Frontal cortex (tissue), 4 donors: ENCODE data around the gene GADD45B. TPM values are rescaled to one million over a fixed set of nuclear protein-coding genes. Genes with fewer than 3 reads are reported as not detected.

Source experiments
- DNase-seq, 2 donors: peaks; one replicate each; pipeline ENCODE4 v3.0.0; 2012; ENCODE audit warnings: low spot score in 2 of 2
- FAIRE-seq: peaks from 2 replicates; lab custom pipeline; 2012; peaks lifted over from hg19 to GRCh38; lab: Jason Lieb, UNC
- total RNA-seq: library from RNA; depleted of rRNA; stranded (reverse); fragments of >200 nt; gene quantifications from one replicate; pipeline ENCODE4 v1.2.3, GENCODE V29; 2014
- donor health status: control.
- donor health status: control.
- donor health status: control.

GADD45B gene
- total RNA-seq: 1.2 TPM

- FAIRE-seq (peak; percentile 67), DNase-seq (peak; percentile 100)
These were observed at the start of gene GADD45B for GRCh38 chr19:2475702-2476450. Gene GADD45B (plus strand): TSS chr19:2476127. CDS start chr19:2476359, 232 bp downstream.

GRCh38 chr19:2426611-2427428, 49.1 kb upstream of the GADD45B start:
- DNase-seq: peak in 1 of 2 donors; percentile 63
- FAIRE-seq: no peak

- FAIRE-seq (no peak), DNase-seq (peak; percentile 99)
These were observed 48.3 kb upstream of the GADD45B start, which contains the start of gene TIMM13 for GRCh38 chr19:2427429-2428320. Gene TIMM13 (minus strand): TSS chr19:2427586. CDS start chr19:2427533, 53 bp downstream.

DNA sequence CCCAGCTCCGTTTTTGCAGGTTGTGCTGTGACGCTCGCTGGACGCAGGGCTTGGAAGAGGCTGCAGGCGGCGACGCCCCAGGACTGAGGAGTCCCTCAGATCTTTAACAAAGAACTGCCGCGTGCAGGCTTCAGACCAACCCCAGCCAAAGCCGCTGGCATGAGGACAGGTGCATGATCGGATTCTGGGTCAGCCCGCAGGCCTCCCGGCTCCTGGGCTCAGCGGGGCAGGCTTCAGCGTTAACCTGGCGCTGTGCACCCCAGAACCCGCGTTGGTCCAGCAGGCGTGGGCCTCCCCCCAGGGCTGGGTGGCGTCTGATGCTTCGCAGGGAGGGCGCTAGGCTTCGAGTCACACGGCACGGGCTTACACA, 47.6 kb upstream of the GADD45B start:
- DNase-seq (no peak), FAIRE-seq (no peak)

DNA sequence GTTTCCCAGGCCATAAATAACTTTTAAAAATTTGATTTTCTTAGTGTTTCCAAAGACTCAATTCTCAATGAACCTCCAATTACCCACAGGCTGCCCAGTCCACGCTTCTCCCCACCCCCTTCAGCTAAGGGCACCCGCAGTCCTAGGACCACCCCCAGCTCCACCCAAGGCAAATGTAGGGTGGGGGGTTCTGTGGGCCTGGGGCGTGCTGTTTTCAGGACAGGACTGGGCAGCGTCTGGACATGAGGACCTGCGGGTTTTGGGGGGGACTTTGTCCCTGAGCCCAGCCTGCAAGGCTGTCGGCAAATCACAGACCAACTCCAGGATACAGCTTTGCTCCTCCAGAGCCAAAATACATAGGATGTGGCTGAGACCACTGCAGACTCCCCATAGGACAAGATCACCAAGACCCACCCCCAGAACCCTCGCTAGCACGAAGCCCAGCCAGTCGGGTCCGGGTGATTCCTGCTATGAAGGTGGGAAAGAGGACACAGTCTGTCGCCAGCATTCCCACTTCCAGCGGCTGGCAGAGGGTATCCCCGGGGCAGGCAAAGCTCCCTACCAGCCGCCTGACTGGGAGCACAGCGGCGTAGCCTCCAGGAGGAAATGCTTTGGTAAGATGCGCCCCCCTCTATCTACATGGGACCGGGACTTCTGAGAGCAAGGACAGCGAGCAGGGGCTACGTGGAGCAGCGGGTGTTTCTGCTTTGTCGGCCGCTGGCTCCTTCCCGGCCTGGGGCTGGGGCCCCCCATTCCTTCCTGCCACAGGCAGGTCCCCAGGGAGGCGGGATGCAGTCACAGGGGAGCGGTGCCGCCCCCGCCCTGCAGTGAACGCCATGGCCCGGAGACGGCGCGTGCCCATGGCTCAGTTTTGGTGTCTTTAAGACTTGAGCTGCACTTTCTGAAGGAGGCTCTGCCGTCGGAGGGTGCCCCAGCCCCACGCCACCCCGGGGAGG, 46.9 kb upstream of the GADD45B start:
- FAIRE-seq: no peak
- no peak for DNase-seq

DNA sequence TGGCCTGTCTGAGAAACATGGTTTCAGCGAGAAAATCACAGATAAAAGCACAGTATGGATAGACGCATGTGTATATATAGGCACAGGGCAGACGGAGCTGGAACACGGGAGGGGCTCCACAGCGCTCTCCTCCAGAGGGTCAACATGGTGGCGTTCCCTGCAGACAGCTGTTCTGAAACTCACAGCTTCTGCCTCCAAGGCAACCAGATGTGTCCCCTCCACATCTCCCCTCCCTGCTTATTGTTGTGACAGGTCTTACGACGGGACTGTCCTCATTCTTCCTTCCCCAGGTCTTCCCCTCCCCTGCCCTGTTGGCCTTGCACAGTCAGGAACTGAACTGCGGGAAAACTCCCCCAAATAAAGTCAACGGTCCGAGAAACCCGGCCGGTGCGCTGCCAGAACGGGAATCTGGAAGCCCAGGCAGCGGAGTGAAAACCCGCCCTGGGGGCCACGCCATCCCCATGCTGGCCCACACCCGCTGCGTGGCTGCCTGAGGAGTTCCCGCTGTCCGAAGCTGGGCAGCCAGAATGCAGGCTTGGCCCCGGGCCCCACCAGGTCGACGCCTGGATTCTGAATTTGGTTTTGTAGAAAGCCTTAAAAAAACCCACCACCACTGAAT, 45.9 kb upstream of the GADD45B start:
- FAIRE-seq: no peak
- no peak for DNase-seq

DNA sequence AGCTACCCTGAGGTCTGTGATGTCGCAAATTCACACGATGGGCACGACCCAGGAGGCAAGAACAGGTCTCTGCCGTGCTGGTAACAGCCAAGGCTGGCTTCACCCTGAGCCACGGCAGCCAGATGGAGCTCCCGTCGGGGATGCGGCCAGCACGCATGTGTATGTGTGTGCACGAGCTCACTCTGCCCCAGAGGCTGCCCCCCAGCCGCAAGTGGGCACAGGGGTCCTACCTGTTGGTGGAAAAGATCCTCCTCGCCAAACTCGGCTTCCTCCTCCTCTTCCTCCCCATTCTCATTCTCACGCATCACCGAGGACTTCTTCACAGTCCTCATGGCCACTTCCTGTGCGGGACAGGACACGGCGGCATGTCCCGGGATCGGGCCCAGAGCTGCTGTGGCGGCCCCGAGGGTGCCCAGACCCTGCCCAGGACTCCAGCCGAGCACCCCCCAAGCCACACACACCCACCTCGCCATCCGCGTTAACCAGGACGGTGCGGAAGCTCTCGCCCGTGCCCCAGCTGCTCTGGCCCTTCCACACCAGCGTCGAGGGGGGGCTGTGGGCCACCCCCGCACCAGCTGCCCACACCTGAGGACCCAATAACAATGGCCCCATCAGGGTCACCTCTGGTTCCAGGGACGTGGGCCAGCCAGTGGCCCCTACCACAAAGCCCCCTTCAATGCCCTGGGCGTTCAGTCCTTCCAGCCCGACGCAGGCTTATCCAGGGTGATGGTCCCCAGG, 44.4 kb upstream of the GADD45B start:
- no peak for DNase-seq
- no peak for FAIRE-seq

DNA sequence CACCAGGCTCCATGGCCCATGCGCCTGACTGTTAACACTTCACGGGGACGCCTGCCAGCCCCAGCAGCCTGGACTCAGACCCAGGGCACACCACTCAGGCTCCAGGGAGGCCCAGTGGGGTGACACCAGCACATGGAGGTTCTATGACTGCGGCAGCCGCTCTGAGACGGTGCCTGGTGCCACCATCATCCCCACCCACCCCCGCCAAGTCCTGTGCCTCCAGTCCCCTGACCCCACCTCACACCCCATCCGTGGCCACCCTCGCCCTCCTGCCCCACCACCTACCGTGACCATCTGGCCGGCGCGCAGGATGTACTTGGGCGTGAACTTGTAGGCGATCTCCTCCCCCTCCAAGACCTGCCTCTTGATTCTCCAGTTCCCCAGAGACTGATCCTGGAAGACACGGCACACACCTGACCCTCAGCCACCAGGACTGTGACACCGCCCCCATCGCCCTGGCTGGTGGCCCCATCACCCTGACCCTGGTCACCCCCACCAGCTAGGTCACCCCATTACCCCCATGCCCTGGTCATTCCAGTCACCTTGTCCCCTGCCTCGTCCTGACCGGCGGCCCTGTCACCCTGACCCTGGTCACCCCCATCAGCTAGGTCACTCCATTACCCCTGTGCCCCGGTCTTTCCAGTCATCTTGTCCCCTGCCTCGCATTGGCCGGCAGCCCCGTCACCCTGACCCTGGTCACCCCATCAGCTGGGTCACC, 43.6 kb upstream of the GADD45B start:
- DNase-seq (no peak), FAIRE-seq (no peak)

GRCh38 chr19:2433854-2434253, 42.1 kb upstream of the GADD45B start:
- no peak for DNase-seq
- no peak for FAIRE-seq

- FAIRE-seq: no peak
- DNase-seq: no peak
These were observed 41.7 kb upstream of the GADD45B start for GRCh38 chr19:2434267-2434666.

DNA sequence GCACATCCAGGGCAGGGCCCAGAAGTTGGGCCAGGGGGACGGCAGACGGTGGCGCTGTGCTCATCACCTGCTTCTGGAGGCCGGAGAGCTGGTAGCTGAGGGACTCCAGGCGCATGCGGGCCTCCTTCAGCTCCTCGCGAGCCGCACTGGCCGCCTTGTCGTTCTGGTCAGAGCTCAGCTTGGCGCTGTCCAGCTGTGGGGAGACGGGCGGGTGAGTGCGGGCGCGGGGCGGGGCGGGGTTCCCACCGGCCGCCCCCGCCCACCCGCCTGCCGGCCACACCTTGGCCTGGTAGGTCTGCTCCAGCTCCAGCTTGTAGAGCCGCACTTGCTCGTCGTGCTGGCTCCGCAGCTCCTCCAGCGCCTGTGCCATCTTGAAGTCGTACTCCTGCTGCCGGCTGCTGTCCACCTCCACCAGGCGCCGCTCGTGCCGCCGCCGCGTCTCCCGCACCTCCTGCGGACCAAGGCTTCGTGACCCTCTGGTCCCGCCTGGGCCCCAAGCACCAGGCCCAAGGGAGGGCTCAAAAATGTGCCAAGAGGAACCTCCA, 41.1 kb upstream of the GADD45B start:
- FAIRE-seq (no peak), DNase-seq (no peak)

GRCh38 chr19:2436384-2436783, 39.5 kb upstream of the GADD45B start:
- no peak for FAIRE-seq
- DNase-seq: no peak

DNA sequence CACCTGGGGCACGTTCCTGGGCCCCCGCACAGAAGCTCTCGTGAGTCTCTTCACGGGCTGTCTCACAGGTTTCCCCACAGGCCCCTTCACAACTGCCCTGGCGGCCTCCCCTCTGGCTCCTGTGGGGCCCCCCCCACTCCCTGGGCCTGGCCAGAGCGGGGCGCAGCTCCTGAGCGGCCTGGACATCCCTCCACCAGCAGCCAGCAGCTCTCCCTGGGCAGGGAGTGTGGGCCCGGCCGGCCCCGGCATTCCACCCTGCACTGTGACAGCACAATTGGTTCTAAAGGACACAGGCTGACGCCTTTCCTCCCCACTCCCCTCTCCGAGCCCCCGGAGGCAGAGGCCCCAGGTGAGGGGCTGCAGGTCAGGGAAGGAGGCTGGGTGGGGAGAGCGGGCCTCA, 39.0 kb upstream of the GADD45B start:
- DNase-seq: no peak
- no peak for FAIRE-seq

DNA sequence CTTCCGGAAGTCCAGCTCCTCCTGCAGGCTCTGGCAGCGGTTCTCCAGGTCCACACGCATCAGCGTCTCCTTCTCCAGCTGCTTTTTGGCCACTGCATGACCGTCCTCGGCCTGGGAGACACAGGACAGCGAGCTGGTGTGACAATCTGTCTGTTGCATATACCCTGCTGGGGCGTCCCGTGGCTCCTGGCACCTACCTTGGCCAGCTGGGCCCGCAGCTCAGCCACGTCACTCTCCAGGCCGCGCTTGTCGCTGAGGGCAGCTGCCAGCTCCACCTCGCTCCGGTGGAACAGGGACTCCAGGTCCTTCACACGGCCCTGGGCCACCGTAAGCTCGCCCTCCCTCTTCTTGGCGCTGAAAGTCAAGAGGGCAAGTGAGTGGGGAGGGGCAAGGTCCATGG, 37.7 kb upstream of the GADD45B start:
- DNase-seq (no peak), FAIRE-seq (no peak)

GRCh38 chr19:2440515-2440914, 35.4 kb upstream of the GADD45B start:
- no peak for FAIRE-seq

GRCh38 chr19:2441096-2441752, 34.7 kb upstream of the GADD45B start:
- no peak for DNase-seq
- no peak for FAIRE-seq

More at GRCh38 chr19:2440515-2440914, 35.4 kb upstream of the GADD45B start:
- no peak for DNase-seq
